GM23338 (cell line): Measurements from ENCODE around the gene ZNF691. TPM values are rescaled to one million over a fixed set of nuclear protein-coding genes. Genes with fewer than 3 reads are reported as not detected.

Experiments
- ATAC-seq: fragments of 200-7000 bp; cut with Tn5 transposase; 3 replicates; pipeline ENCODE4 v1.9.1; 2020
- DNase-seq: peaks from one replicate; pipeline ENCODE4 v3.0.0-alpha.2; 2015; ENCODE audit warnings: low spot score
- H2AFZ ChIP-seq: fragments of 200-600 bp; sonication (generic); 2 replicates; pipeline ENCODE4 v1.8.0; 2016; ENCODE audit warnings: antibody characterized with exemption, mild to moderate bottlenecking, moderate library complexity
- H3F3A ChIP-seq: fragments of 200-600 bp; sonication (generic); replicated peaks from 2 replicates; pipeline ENCODE4 v1.8.0; 2017; ENCODE audit warnings: antibody characterized with exemption, mixed run types, low read depth
- H3K27ac ChIP-seq: fragments of 200-600 bp; sonication (generic); 2 replicates; pipeline ENCODE4 v1.6.1; 2016; ENCODE audit warnings: low read depth
- H3K27me3 ChIP-seq: fragments of 200-600 bp; sonication (generic); 2 replicates; pipeline ENCODE4 v1.8.0; 2016; ENCODE audit warnings: mild to moderate bottlenecking, mixed run types, moderate library complexity; ENCODE audit not compliant: insufficient read depth
- H3K36me3 ChIP-seq: fragments of 200-600 bp; sonication (generic); 2 replicates; pipeline ENCODE4 v1.8.0; 2016; ENCODE audit warnings: mild to moderate bottlenecking; ENCODE audit not compliant: insufficient read depth
- H3K4me1 ChIP-seq: fragments of 200-600 bp; sonication (generic); 2 replicates; pipeline ENCODE4 v1.8.0; 2016; ENCODE audit warnings: mild to moderate bottlenecking, moderate library complexity; ENCODE audit not compliant: insufficient read depth
- H3K4me2 ChIP-seq: fragments of 200-600 bp; sonication (generic); 2 replicates; pipeline ENCODE4 v1.7.1; 2017; ENCODE audit warnings: mixed run types
- H3K4me3 ChIP-seq: fragments of 200-600 bp; sonication (generic); 2 replicates; pipeline ENCODE4 v1.6.1; 2016; ENCODE audit warnings: mixed run types
- H3K79me2 ChIP-seq: fragments of 200-600 bp; sonication (generic); replicated peaks from 2 replicates; pipeline ENCODE4 v1.8.0; 2017; ENCODE audit warnings: mild to moderate bottlenecking; ENCODE audit not compliant: insufficient read depth
- H3K9me2 ChIP-seq: fragments of 200-600 bp; sonication (generic); 2 replicates; pipeline ENCODE4 v1.8.0; 2017; ENCODE audit not compliant: insufficient read depth
- H4K20me1 ChIP-seq: fragments of 200-600 bp; sonication (generic); replicated peaks from 2 replicates; pipeline ENCODE4 v1.8.0; 2017; ENCODE audit warnings: mild to moderate bottlenecking; ENCODE audit not compliant: insufficient read depth
- H3K27ac Mint-ChIP-seq: 2 replicates; pipeline ENCODE4 v1.8.0; 2020; ENCODE audit warnings: inconsistent platforms, mild to moderate bottlenecking, moderate library complexity, mixed read lengths
- H3K27me3 Mint-ChIP-seq: 3 replicates; pipeline ENCODE4 v1.8.0; 2022; ENCODE audit warnings: low read depth, mild to moderate bottlenecking, moderate library complexity, mixed read lengths, inconsistent platforms; ENCODE audit not compliant: insufficient read depth, poor library complexity
- H3K36me3 Mint-ChIP-seq: 3 replicates; pipeline ENCODE4 v1.8.0; 2021; ENCODE audit warnings: low read depth, mild to moderate bottlenecking, inconsistent platforms, moderate library complexity, mixed read lengths
- H3K4me1 Mint-ChIP-seq: 3 replicates; pipeline ENCODE4 v1.8.0; 2020; ENCODE audit warnings: mild to moderate bottlenecking, inconsistent platforms, mixed read lengths
- H3K4me3 Mint-ChIP-seq: 3 replicates; pipeline ENCODE4 v1.8.0; 2021; ENCODE audit warnings: moderate library complexity, mild to moderate bottlenecking, inconsistent platforms, mixed read lengths
- H3K9me3 Mint-ChIP-seq: 3 replicates; pipeline ENCODE4 v1.8.0; 2020; ENCODE audit warnings: moderate library complexity, mild to moderate bottlenecking, inconsistent platforms, mixed read lengths
- CTCF ChIP-seq, 2 experiments: fragments of 200-600 bp in 1 of 2; sonication (generic) in 1 of 2; conservative IDR thresholded peaks; 2 replicates each; pipeline versions ENCODE4 v1.5.1 to v1.6.1; 2016 to 2017; ENCODE audit warnings: antibody characterized with exemption in 2 of 2, low read depth in 2 of 2, mild to moderate bottlenecking in 2 of 2, moderate library complexity in 1 of 2
- EZH2phosphoT487 ChIP-seq: fragments of 200-600 bp; sonication (generic); IDR thresholded peaks from one replicate; pipeline ENCODE4 v1.8.1; 2018; ENCODE audit warnings: antibody characterized with exemption; ENCODE audit not compliant: unreplicated experiment
- JUNB ChIP-seq: IDR thresholded peaks from one replicate; pipeline ENCODE4 v1.6.1; 2016; ENCODE audit warnings: antibody characterized with exemption; ENCODE audit not compliant: unreplicated experiment
- NANOG ChIP-seq: IDR thresholded peaks from 2 replicates; pipeline ENCODE4 v1.6.1; 2016; ENCODE audit warnings: antibody characterized with exemption, borderline replicate concordance
- ZNF462 ChIP-seq: fragments of 250-450 bp; sonication (Bioruptor Pico); IDR thresholded peaks from 2 replicates; pipeline ENCODE4 v1.5.0; 2020; ENCODE audit warnings: mild to moderate bottlenecking, moderate library complexity
- polyA plus RNA-seq: library from polyadenylated mRNA; unstranded; fragments of >200 nt; fragmentation: Nextera tagmentation; extraction: Ambion mirVana; gene quantifications from 2 replicates; pipeline ENCODE4 v1.2.1, GENCODE V29; 2016
- total RNA-seq: library from RNA; depleted of rRNA; stranded (reverse); fragments of >200 nt; shearing (Covaris generic); gene quantifications from 2 replicates; pipeline ENCODE4 v1.2.3, GENCODE V29; 2014

Gene ZNF691
- total and polyA plus RNA-seq, 2 experiments from 2014 or later: 21.3 to 27.7 TPM

GRCh38 chr1:42837709-42838108 lies 8.7 kb upstream of the ZNF691 start (continued):
- TF ChIP-seq ZNF462 (CRISPR knock-in tag): no peak
- TF ChIP-seq CTCF (conservative IDR thresholded peaks at IDR 0.05; ENCODE audit: low read depth in 2 of 2): no peak

- H3K4me1 ChIP-seq: no peaks in the 10 kb centered on the region
- H2AFZ ChIP-seq: no peak overlapping the region
- Mint-ChIP-seq H3K27me3 (peaks cover 4% of the 10 kb centered on the region), H3K27ac (no peak overlapping the region), H3K4me1 (no peaks in the 10 kb centered on the region), H3K9me3 (no peaks in the 10 kb centered on the region), H3K36me3 (peaks cover 15% of the 10 kb centered on the region), H3K4me3 (no peak overlapping the region)
- ATAC-seq (no peak), DNase-seq (no peak)
- H3K9me2 ChIP-seq: no peaks in the 10 kb centered on the region
- H3K4me2 ChIP-seq: no peak overlapping the region
- no peaks in the 10 kb centered on the region for H3K27me3 ChIP-seq
- no peaks in the 10 kb centered on the region; the same call in 1 of the 2 replicates for H4K20me1 ChIP-seq
- no peak overlapping the region for H3K27ac ChIP-seq
- no peak overlapping the region for H3K4me3 ChIP-seq
- H3K79me2 ChIP-seq: no peaks in the 10 kb centered on the region
- no peaks in the 10 kb centered on the region for H3K36me3 ChIP-seq
- H3F3A ChIP-seq: no peaks in the 10 kb centered on the region
- no peak for TF ChIP-seq JUNB
- TF ChIP-seq NANOG: no peak
- no peak for TF ChIP-seq EZH2phosphoT487
- TF ChIP-seq ZNF462 (CRISPR knock-in tag): no peak
Observed at GRCh38 chr1:42838482-42839190, 7.8 kb upstream of the ZNF691 start.
